Activated CD8-positive, alpha-beta memory T cell treated with anti-CD3 and anti-CD28 coated beads for 48 hours (primary cell): ENCODE data around the gene EPOP.

Experiments used
- DNase-seq, 3 experiments: peaks; one replicate each; pipeline ENCODE4 v3.0.0-alpha.2; 2020; ENCODE audit warnings: low read depth in 2 of 3, low spot score in 2 of 3

The EPOP gene

DNA sequence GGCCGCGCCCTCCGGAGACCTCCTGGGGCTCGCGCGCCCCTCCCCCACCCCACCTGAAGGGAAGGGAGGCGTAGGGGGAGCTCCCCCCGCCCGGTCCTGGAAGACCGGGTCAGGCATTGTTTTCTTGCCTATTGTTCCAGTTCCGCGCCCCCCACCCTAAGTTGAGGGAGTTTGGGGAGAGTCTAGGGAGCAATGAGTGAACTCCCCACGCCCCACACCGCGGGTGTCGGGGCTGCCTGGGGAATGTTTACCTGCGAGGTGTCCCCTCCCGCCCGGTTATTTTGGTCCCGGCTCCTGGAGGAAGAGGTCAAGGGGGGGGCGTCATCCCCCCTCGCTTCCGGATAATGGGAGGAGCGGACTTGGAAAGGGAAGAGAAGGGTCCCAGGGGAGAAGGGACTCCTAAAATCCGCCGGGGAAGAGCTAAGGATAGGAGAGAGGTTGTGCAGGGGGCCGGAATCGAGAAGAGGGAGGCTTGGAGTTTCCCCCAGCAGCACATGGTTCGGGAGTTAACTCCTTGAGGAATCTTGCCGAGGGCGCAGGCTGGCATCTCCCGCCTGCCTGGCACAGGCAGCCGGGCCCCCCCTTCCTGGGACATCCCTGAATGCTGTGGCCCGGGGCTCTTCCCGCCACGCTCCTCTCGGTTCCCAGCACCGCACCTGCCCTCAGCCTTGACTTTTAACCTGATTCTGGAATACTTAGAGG, 31.2 kb upstream of the EPOP start:
- DNase-seq, result no peak

DNA sequence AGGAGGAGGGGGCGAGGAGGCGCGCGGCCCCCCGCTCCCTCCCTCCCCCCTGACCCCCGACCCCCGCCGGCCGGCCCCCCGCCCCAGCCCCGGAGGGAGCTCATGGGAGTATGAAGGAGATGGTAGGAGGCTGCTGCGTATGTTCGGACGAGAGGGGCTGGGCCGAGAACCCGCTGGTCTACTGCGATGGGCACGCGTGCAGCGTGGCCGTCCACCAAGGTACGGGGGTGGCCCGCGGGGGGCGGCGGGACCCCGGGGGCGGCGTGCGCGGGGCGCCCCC, 30.7 kb upstream of the EPOP start:
- no peak for DNase-seq

DNA sequence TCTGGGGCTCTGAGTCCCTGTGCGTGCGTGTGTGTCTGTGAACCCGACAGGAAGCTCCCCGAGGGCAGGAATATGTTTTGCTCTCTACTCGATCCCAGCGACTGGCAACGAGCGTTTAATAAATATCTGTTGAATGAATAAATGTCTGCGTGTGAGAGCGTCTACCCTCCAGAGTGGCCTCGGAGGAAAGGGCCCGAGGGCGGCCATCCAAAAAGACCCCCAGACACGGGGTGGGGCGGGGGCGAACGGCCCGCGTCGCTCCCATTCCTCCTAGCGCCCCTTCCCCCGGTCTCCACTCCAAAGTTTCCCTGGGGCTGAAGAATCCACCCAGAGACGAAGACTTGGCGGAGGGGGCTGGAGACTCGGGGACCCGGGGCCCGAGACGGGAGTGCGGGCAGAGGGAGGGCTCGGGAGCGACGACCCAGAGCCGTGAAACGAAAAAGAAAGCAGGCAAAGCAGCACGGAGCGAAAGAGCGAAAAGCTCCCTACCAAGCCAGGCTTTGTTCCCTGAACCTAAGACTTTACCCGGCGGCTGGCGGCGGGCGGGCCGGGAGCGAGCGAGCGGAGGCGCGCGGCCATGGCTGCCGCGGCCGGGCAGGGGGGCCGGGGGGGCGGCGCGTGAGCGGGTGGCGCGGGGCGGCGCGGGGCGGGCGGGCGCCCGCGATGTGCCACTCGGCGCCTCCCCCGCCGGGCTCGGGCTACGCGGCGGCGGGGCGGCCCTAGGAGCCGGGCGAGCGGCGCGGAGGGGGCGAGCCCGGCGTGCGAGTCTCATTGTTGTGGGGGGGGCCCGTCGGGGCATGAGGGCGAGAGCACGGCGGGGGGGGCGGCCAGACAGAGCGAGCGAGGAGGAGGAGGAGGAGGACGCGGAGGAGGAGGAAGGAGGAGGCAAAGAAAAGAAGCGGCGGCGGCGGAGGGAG, 30.1 kb upstream of the EPOP start, which contains the start of gene MLLT6:
Gene MLLT6, plus strand, starts transcription at position 668 of the 917 bp plus-strand sequence. CDS start 360 bp downstream, outside the sequence.
- peak in 1 of 3 experiments; percentile 42 for DNase-seq

DNA sequence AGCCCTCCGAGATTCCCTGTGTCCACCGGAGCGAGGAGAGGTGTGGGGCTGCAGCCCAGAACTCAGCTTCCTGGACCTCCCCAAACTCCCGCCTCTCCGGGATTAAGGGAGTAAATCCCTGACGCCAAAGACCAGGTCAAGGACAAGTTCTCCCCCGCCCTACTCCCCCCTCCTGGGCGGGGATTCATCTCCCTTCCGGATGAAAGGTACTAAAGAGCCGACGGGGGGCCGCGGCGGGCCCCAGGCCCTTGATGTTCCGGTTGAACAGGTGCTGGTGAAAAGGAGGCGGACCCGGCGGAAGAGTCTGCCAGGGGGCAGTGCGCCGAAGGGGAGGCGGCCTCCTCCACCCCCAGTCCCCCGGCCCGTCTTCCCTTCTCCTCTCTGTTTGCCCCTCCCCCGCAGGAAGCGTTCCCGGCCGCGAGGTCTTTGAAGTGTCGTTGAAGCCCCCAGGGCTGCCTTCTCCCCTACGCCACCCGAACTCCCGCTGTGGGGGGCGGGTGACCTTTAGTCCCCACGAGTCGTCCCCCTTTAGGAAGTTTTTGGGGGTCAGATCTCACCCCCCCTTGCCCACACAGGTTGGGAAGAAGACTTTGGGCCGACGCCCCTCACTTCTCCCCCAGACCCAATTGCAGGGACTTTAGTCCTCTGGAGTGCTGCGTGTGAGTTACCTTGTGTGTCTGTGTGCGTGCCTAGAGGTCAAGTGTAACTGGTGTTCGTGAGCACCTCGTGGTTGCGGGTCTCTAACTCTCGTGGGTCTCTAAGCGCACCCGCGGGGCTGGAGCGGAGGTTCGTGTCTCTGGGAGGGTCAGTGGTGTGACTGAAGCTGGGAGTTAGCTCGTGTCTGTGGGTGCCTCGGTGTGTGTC, 29.2 kb upstream of the EPOP start:
- peak; percentile 69 to 76 (median 70) for DNase-seq

DNA sequence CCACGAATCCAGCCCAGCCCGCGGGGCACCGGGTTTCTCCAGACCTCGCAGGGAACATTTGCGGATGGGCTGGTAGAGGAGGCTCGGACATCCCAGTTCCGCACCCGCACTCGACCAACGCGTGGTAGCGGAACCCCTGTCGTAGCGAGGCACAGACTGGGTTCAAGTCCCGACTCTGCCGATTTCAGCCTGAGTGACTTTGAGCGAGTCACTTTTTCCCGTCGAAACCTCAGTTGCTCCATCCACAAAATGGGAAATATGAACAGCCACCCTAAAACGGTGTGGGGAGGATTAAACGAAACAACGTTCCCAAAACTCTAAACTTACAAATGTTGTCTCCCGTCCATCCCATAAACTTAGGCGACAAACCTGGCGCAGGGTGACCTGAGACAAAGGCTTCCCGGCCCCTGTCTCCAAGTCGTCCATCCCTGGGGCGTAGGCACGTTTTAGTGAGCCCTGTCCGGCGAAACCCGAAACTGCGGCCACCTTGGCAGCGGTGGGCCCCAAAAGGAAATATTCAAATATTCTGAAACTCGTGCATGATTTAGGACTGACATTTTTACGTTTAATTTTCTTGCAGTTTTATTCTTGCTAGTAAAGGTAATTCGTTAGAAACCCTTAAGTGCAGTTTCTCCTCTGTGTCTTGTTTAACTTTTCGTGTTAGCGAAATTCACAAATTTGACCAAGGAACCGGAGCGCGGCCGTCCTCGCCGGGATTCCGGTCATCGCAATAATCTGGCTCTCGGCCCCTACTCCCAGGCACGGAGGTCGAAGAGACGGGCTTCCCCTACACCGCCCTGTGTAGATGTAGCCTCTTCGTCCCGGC, 28.4 kb upstream of the EPOP start:
- DNase-seq, result peak in 1 of 3 experiments; percentile 29

DNA sequence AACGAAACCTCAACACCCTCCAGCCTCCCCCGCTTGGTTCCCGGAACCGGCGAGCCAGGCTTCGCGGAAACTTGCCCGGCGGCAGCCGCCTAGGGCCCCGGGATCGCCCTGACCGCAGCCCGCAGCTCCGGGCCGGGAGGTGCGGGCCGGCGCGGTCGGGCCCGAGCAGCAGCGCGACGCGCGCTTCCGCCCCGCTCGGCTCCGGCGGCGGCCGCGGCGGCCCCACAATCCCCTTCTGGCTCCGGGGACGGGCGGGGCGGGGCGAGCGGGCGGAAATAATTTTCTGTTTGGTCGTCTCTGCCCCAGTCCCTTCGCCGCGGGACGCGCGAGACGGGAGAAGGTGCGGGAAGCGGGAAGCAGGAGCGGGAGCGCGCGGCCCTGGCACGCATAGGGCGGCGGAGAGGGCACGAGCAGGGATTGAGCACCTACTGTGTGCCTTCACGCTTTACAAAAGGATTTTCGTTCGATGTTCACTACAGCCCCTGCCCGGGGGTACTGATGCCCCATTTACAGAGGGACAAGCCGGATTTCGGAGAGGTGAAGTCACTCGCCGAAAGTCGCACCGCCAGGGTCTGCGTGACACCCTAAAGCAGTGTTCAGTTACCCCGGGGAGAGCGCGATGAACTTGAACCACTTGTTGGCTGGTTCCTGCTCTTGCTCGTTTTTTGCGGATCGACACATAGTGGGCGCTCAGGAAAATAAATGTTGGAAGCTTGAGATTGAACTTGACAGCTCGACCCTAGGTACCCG, 27.6 kb upstream of the EPOP start:
- DNase-seq, result peak; percentile 58 to 66 (median 65)

DNA sequence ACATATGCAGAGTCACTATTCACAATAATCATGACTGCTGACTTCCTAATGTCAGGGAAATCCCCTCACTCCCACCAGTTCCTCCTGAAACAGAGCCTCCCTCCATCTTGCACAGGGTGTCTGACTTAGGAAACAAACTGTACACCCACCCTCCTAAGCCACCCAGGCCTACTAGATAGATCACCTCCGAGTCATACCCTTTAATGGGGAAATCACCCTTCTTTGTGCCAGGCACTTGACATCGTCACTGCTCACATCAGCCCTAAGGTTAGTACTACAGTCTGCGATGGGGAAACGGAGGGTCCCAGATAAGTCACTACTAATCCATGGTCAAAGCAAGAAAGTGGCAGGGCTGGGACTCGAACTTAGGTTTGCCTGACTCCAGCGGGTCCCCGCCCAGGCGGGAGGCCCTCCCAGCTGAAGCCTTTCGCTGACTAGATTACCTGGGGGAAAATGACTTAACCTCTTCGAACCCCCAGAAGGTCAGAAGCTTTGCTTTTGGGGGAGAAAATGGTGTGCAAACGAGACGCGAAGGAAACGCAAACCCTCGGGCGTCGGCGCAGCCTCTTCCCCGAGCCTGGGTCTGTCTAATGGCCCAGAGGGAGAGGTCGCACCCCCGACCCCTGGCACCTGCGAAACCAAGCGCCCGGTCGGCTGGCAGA, 26.9 kb upstream of the EPOP start:
- peak; percentile 65 to 75 (median 71) for DNase-seq

DNA sequence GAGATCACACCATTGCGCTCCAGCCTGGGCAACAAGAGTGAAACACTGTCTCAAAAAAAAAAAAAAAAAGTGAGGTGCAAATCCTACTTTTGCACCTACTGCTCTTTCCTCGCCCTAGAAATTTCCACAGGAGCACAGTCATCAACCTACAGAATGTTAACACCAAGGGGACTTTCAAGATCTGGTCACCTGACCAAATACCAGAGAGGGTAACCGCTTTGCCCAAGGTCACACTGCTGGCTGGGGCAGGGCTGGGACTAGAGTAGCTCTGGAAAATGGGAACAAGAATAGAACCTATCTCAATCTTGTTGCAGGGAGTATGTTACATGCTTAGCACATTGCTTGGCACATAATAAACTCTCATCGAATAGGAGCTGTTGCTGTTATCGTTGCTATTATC, 24.0 kb upstream of the EPOP start:
- DNase-seq, result no peak

DNA sequence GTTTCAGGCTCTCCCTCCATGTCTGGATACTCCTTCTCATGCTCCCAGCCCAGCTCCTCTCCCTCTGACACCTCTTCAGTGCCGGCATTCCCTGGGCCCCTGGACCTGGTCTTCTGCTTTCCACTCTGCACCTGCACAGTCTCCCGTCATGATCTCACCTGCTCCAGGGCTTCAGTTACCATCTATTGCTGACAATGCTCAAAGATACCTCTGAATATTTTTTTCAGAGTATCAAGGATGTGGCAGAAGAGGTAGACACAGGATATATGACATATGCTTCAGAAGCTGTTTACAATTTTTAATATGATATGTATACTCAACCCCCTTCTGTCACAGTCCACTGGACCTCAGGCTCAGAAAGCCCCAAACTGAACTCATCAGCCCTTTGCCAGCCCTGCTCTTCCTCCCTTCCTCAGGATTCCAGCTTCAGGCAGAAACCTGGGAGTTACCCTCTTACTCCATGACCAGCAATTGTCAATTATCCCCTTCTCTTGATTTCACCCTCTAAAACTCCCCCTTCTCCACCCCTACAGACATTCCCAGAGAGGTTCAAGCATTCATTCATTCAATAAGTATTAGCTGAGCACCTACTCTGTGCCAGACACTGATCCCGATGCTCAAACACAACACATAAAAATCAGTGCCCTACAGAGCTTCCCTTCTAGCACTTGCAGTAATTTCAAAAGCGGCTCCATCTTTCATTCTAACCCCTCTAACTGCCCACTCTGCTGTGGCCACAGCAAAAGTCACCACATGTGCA, 22.5 kb upstream of the EPOP start:
- no peak for DNase-seq

DNA sequence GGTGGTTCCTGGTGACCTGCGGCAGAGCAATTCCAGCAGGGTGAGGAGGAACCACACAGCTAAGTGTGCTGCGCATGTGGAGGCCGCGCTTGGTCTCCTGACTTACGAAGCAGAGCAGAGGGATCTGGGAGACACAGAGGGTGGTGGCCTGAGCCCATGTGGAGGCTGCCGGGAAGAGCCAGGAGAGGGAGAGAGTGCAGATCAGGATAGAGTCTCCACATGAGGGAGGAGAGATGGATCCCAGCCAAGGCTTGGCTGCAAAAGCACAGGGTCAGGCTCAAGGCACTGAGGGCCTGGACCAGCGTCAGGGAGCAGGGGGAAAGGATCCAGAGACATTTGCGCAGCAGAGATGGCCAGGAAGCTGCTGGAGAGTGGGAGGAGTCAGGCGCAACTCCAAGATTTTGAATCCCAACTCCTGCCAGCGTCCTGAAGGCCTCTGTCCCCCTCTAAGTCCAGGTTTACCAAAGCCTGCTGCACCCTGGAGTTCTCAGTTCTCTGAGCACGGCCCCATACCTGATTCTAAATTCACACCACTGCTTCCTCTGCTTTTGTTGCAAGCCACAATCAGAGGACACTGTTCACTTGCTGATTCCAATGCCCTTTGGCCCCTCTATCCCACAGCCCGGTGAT, 19.1 kb upstream of the EPOP start:
- no peak for DNase-seq

DNA sequence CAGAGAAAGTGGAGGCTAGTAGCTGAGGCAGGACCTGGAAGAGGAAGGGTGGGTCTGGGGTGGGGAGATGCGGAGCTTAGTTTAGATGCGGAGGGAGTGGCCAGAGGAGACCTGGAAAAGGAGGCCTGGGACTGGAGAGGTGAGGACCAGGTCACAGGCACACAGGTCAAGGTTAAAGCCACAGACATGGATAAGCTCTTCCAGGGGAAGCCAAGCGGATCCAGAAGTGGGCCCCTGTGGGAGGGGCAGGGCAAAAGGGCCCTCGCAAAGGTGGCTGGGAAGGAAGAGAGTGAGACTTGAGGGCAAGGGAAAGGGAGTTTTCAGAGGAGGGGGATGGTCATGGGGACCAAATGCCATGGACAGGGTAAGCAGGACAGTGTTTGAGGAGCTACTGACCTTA, 16.4 kb upstream of the EPOP start:
- DNase-seq, result no peak

DNA sequence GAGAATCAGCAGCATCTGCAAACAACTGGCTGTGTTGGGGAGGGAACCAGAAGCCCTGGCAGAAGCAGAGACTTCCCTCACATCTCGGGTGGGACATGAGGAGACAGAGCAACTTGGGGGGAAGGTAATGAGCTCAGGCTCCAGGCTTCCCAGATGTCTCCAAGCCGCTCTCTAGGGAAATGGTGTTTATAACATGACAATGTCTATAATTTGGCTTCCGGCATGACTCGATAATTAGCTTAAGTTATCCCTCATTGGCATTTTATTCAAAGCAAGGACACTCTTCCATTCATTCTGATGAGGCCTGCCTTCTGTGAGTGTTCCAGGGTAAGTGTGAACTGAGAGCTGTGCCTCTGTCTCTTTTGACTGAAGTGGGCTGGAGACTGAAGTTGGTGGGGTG, 15.6 kb upstream of the EPOP start:
- no peak for DNase-seq

DNA sequence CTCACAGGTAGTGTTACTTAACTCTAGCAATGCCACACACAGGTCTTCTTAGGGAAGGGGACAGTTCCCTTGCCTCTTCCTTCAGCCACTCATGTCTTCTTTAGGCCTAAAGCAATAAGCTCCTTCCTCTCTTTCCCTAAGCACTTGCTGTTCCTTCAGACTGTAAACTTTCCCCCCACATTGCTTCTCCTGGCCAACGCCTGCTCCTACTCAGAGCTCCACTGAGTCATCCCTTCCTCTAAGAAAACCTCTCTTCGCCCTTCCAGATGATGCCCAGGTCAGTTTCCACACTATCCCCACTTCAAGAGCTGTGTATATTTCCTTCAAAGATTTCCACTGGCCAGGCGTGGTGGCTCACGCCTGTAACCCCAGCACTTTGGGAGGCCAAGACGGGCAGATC, 12.5 kb upstream of the EPOP start:
- DNase-seq, result no peak

DNA sequence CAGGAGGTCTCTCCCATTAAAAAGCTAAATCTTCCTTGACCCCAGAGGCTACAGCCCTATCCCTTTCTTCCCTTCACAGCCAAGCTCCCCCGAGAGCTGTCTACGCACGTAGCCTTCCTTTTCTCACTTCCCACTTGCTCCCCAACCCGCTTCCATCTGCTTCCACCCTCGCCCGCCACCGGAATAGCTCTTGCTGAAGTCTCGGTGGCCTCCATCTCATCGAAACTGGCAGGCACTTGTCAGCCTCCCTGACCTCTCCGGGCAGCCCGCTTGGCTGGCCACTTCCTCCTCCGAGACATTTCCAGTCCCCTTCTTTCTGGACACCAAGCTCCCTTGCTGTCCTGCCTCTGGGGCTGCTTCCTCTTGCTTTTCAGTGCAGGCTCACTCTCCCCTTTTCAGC, 10.7 kb upstream of the EPOP start:
- no peak for DNase-seq

DNA sequence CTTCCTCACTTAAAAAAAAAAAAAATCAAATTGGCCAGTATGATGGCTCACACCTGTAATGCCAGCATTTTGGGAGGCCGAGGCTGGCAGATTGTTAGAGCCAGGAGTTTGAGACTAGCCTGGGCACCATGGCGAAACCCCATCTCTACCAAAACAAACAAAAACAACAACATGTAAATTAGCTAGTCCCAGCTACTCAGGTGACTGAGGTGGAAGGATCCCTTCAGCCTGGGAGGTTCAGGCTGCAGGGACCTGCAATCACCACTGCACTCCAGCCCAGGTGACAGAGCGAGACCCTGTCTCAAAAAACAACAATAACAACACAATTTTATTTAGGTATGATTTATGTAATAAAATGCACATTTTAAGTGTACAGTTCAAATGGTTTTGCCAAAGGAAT, 6.3 kb upstream of the EPOP start:
- no peak for DNase-seq

DNA sequence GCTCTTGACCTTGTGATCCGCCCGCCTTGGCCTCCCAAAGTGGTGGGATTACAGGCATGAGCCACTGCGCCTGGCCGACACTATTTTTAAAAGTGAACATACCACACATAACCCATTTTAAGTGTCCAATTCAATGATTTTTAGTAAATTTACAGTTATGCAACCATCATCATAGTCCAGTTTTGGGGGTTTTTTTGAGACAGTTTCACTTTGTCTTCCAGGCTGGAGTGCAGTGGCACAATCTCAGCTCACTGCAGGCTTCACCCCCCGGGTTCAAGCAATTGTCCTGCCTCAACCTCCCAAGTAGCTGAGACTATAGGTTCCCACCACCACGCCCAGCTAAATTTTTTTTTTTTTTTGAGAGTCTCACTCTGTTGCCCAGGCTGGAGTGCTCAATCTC, 3.1 kb upstream of the EPOP start:
- no peak for DNase-seq

DNA sequence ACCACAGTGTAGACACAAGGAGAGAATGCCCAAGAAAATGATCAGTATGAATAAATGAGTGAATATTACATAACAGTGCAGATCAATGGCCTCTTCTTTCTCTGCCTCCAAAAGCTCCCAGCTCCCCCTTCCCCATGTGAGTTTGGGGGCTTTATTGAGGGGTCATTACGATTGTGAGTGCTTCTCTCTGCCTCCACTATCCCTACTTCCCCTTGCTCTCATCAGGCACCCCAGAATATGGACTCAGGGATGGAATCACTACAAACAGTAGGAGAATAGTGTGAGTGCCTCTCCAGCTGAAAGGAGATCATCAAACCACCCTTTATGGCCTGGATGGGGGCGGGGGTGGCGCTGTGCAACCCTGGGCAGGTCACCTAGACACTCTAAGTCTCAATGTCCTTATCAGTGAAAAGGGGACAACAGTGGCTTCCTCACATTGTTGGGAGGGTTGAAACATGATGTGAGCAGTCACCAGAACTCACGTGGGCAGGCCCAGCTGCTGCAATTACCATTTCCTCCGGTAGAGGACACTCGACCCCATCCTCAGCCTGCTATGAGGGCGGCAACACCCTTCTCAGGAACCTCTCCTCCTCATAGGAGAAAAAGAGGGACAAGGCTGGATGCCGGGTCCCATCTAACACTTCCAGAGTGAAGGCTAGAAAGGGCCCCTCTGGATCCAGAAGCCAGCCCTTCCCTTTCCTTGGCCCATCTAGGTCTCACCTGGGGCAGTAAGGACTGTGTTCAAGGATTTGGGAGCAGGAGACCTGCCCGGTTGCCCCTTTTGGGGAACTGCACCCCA, 2.1 kb upstream of the EPOP start:
- peak; percentile 63 to 74 (median 64) for DNase-seq
